ENCODE measurements around the gene PCDHGB5.
"Not testable (repeated sequence)": the region's sequence is repeated elsewhere in the genome, so short reads cannot be mapped to it uniquely, and the experiment has no call there.

Gene PCDHGB5

DNA sequence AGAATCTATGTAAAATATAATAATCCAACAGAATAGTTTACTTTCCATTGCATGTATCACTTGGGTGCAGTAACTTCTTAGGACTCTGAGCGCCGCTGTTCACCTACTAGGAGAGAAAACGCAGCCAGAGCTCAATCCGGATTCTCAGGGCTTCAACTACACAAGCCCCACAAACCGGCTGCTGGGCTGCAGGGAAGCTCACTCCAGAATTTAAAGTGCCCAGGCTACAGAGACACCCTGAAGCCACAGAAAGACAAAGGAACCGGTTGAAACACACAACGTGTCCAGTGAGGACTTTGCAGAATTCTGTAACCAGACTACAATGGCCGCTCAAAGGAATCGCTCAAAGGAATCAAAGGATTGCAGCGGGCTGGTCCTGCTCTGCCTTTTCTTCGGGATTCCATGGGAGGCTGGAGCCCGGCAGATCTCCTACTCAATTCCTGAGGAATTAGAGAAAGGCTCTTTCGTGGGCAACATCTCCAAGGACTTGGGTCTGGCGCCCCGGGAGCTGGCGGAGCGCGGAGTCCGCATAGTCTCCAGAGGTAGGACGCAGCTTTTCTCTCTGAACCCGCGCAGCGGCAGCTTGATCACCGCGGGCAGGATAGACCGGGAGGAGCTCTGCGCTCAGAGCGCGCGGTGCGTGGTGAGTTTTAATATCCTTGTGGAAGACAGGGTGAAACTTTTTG is 15.2 kb downstream of the PCDHGB5 start, which contains the start of gene PCDHGA10:
Gene PCDHGA10 (plus strand): TSS at position 134 of the 686 bp plus-strand sequence. CDS start 189 bp downstream, at position 323.
- peak; percentile 33 for DNase-seq

- no peak for DNase-seq
Measured at GRCh38 chr5:141413540-141414069, 15.9 kb downstream of the PCDHGB5 start.

GRCh38 chr5:141414548-141415274 is 17.0 kb downstream of the PCDHGB5 start:
- DNase-seq, result not testable (repeated sequence)

DNA sequence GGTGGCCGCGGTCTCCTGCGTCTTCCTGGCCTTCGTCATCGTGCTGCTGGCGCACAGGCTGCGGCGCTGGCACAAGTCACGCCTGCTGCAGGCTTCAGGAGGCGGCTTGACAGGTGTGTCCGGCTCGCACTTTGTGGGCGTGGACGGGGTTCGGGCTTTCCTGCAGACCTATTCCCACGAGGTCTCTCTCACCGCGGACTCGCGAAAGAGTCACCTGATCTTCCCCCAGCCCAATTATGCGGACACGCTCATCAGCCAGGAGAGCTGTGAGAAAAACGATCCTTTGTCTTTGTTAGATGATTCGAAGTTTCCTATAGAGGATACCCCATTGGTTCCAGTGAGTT is 17.5 kb downstream of the PCDHGB5 start:
- not testable (repeated sequence) for DNase-seq

- DNase-seq, result not testable (repeated sequence)
Measured at GRCh38 chr5:141417494-141418172, 19.9 kb downstream of the PCDHGB5 start, which contains the start of gene PCDHGB7. Gene PCDHGB7, plus strand, starts transcription at chr5:141417677. Its CDS starts 183 bp downstream, at chr5:141417860.

DNA sequence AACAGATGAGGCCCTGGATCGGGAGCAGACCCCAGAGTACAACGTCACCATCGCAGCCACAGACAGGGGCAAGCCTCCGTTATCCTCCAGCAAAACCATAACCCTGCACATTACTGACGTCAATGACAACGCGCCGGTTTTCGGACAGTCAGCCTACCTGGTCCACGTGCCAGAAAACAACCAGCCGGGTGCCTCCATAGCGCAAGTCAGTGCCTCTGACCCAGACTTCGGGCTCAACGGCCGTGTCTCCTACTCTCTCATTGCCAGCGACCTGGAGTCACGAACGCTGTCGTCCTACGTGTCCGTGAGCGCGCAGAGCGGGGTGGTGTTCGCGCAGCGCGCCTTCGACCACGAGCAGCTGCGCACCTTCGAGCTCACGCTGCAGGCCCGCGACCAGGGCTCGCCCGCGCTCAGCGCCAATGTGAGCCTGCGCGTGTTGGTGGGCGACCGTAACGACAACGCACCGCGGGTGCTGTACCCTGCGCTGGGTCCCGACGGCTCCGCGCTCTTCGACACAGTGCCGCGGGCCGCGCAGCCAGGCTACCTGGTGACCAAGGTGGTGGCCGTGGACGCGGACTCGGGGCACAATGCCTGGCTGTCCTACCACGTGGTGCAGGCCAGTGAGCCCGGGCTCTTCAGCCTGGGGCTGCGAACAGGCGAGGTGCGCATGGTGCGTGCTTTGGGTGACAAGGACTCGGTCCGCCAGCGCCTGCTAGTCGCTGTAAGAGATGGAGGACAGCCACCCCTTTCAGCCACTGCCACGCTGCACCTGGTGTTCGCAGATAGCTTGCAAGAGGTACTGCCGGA is 21.5 kb downstream of the PCDHGB5 start:
- DNase-seq, result no peak

- DNase-seq, result no peak
Measured at GRCh38 chr5:141420855-141421488, 23.2 kb downstream of the PCDHGB5 start, which contains the start of gene PCDHGA11. Gene PCDHGA11, plus strand, starts transcription at chr5:141421051. Its CDS starts 177 bp downstream, at chr5:141421228.

DNA sequence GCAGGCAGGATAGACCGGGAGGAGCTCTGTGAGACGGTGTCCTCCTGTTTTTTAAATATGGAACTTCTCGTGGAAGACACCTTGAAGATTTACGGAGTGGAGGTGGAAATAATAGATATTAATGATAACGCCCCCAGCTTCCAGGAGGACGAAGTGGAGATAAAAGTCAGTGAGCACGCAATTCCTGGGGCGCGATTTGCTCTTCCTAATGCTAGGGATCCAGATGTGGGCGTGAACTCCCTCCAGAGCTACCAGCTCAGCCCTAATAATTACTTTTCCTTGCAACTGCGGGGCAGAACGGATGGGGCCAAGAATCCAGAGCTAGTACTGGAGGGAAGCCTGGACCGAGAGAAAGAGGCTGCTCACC is 23.7 kb downstream of the PCDHGB5 start:
- no peak for DNase-seq

GRCh38 chr5:141422742-141423291 is 25.1 kb downstream of the PCDHGB5 start:
- DNase-seq, result no peak

DNA sequence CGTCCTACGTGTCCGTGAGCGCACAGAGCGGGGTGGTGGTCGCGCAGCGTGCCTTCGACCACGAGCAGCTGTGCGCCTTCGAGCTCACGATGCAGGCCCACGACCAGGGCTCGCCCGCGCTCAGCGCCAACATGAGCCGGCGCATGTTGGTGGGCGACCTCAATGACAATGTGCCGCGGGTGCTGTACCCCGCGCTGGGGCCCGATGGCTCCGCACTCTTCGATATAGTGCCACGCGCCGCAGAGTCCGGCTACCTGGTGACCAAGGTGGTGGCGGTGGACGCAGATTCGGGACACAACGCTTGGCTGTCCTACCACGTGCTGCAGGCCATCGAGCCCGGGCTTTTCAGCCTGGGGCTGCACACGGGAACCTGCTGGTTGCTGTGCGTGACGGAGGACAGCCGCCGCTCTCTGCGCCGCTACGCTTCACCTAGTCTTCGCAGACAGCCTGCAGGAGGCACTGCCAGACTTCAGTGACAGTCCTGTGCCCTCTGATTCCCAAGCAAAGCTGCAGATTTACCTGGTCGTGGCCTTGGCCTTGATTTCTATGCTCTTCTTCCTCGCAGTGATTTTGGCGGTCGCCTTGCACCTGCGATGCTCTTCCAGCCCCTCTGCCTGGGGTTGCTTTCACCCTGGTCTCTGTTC is 30.2 kb downstream of the PCDHGB5 start:
- DNase-seq, result no peak

DNA sequence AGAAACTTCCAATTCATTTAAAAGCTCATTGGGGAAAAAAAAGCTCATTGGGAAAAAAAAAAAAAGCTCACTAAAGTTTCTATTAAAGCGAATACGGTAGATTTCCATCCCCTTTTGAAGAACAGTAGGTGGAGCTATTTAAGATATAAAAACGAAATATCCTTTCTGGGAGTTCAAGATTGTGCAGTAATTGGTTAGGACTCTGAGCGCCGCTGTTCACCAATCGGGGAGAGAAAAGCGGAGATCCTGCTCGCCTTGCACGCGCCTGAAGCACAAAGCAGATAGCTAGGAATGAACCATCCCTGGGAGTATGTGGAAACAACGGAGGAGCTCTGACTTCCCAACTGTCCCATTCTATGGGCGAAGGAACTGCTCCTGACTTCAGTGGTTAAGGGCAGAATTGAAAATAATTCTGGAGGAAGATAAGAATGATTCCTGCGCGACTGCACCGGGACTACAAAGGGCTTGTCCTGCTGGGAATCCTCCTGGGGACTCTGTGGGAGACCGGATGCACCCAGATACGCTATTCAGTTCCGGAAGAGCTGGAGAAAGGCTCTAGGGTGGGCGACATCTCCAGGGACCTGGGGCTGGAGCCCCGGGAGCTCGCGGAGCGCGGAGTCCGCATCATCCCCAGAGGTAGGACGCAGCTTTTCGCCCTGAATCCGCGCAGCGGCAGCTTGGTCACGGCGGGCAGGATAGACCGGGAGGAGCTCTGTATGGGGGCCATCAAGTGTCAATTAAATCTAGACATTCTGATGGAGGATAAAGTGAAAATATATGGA is 32.8 kb downstream of the PCDHGB5 start, which contains the start of gene PCDHGA12:
Gene PCDHGA12 (plus strand): TSS at position 176 of the 782 bp plus-strand sequence. CDS start 253 bp downstream, at position 429.
- DNase-seq, result no peak

DNA sequence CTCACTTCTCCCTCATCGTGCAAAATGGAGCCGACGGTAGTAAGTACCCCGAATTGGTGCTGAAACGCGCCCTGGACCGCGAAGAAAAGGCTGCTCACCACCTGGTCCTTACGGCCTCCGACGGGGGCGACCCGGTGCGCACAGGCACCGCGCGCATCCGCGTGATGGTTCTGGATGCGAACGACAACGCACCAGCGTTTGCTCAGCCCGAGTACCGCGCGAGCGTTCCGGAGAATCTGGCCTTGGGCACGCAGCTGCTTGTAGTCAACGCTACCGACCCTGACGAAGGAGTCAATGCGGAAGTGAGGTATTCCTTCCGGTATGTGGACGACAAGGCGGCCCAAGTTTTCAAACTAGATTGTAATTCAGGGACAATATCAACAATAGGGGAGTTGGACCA is 33.5 kb downstream of the PCDHGB5 start:
- DNase-seq, result no peak

DNA sequence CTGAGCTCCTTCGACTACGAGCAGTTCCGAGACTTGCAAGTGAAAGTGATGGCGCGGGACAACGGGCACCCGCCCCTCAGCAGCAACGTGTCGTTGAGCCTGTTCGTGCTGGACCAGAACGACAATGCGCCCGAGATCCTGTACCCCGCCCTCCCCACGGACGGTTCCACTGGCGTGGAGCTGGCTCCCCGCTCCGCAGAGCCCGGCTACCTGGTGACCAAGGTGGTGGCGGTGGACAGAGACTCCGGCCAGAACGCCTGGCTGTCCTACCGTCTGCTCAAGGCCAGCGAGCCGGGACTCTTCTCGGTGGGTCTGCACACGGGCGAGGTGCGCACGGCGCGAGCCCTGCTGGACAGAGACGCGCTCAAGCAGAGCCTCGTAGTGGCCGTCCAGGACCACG is 34.6 kb downstream of the PCDHGB5 start:
- not testable (repeated sequence) for DNase-seq

DNA sequence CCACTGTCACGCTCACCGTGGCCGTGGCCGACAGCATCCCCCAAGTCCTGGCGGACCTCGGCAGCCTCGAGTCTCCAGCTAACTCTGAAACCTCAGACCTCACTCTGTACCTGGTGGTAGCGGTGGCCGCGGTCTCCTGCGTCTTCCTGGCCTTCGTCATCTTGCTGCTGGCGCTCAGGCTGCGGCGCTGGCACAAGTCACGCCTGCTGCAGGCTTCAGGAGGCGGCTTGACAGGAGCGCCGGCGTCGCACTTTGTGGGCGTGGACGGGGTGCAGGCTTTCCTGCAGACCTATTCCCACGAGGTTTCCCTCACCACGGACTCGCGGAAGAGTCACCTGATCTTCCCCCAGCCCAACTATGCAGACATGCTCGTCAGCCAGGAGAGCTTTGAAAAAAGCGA is 35.0 kb downstream of the PCDHGB5 start:
- DNase-seq, result not testable (repeated sequence)

DNA sequence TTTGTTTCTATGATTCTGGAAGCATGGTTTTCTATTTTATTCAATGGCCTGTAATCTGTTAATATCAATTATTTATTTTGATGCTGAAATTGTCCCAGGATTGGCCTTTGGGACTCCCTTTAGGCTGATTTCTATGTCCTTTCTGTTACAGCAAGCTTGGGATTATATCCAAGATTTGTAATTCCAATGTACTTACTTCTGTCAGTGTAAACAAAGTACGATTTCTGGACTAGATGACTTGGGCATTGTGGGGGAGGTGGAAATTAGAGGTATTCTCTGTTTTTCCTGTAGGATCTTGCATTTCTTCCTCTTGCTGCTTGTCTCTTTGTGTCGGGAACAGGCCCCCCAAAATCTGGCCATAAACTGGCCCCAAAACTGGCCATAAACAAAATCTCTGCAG is 36.3 kb downstream of the PCDHGB5 start:
- DNase-seq, result no peak

- no peak for DNase-seq
Measured at GRCh38 chr5:141437221-141437620, 39.5 kb downstream of the PCDHGB5 start.

GRCh38 chr5:141439411-141440141 is 41.8 kb downstream of the PCDHGB5 start:
- no peak for DNase-seq

- DNase-seq, result no peak
Measured at GRCh38 chr5:141440341-141440740, 42.6 kb downstream of the PCDHGB5 start.

DNA sequence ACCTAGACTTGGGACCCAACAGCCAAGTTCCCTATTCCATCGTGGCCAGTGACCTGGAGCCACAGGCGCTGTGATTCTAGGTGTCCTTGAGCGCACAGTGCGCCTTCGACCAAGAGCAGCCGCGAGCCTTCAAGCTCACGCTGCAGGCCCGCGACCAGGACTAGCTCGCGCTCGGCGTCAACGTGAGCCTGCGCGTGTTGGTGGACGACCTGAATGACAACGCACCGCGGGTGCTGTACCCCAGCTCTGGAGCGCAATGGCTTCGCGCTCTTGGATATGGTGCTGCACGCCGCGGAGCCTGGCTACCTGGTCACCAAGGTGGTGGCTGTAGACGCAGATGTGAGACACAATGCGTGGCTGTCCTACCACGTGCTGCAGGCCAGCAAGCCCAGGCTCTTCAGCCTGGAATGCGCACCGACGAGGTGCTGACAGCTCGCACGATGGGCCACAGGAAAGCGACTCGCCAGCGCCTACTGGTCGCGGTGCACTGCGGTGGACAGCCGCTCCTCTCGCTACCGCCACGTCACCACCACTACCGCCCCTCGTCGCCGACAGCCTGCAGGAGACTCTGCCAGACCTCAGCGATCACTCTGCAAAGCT is 43.9 kb downstream of the PCDHGB5 start:
- DNase-seq, result no peak
